ENCODE results near the gene TARDBP.
"Not testable (repeated sequence)": the region's sequence is repeated elsewhere in the genome, so short reads cannot be mapped to it uniquely, and the experiment has no call there.

Gene TARDBP

GRCh38 chr1:11071463-11072215 lies 59.2 kb downstream of the TARDBP start:
- Histone ChIP-seq H3K9ac (ENCODE audit: low read length) (no peak overlapping the region; the same call in 1 of the 2 replicates), H3K27ac (ENCODE audit: low read depth, low read length, poor library complexity, severe bottlenecking) (peak overlapping the region; percentile 60), H3K9me2 (ENCODE audit: low read depth, low read length) (no peaks in the 10 kb centered on the region), H3K36me3 (ENCODE audit: insufficient read depth, low read length) (peaks cover 91% of the 10 kb centered on the region), H3K27me3 (ENCODE audit: insufficient read depth, low read length) (no peaks in the 10 kb centered on the region), H3K4me2 (ENCODE audit: low read length) (no peak overlapping the region), H3K4me1 (ENCODE audit: insufficient read depth, low read length, severe bottlenecking) (peaks cover 16% of the 10 kb centered on the region), H3K79me2 (ENCODE audit: insufficient read depth, low read length) (no peaks in the 10 kb centered on the region), H3F3A (ENCODE audit: insufficient read depth, low read length) (no peaks in the 10 kb centered on the region), H2AFZ (ENCODE audit: low read length) (no peak overlapping the region), H3K4me3 (ENCODE audit: low read depth, low read length, poor library complexity, severe bottlenecking) (no peak overlapping the region), H4K20me1 (ENCODE audit: insufficient read depth, low read length) (no peaks in the 10 kb centered on the region), H3K9me3 (ENCODE audit: low read length) (no peaks in the 10 kb centered on the region)
- TF ChIP-seq, protein P1, sequence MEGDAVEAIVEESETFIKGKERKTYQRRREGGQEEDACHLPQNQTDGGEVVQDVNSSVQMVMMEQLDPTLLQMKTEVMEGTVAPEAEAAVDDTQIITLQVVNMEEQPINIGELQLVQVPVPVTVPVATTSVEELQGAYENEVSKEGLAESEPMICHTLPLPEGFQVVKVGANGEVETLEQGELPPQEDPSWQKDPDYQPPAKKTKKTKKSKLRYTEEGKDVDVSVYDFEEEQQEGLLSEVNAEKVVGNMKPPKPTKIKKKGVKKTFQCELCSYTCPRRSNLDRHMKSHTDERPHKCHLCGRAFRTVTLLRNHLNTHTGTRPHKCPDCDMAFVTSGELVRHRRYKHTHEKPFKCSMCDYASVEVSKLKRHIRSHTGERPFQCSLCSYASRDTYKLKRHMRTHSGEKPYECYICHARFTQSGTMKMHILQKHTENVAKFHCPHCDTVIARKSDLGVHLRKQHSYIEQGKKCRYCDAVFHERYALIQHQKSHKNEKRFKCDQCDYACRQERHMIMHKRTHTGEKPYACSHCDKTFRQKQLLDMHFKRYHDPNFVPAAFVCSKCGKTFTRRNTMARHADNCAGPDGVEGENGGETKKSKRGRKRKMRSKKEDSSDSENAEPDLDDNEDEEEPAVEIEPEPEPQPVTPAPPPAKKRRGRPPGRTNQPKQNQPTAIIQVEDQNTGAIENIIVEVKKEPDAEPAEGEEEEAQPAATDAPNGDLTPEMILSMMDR (IDR thresholded peaks at IDR 0.05; ENCODE audit: low read length), result no peak
- no peak for TF ChIP-seq EZH2 (IDR thresholded peaks at IDR 0.05; ENCODE audit: borderline replicate concordance, low read length)

- no peaks in the 10 kb centered on the region for H3K79me2 ChIP-seq (ENCODE audit: insufficient read depth, low read length)
Measured at GRCh38 chr1:11072216-11072917, 59.9 kb downstream of the TARDBP start.

GRCh38 chr1:11073398-11073797 lies 60.9 kb downstream of the TARDBP start:
- H3K36me3 ChIP-seq (ENCODE audit: insufficient read depth, low read length), result peaks cover 91% of the 10 kb centered on the region
- H3F3A ChIP-seq (ENCODE audit: insufficient read depth, low read length); H3K27me3 ChIP-seq (ENCODE audit: insufficient read depth, low read length); H3K27ac ChIP-seq (ENCODE audit: low read depth, low read length, poor library complexity, severe bottlenecking); H3K4me3 ChIP-seq (ENCODE audit: low read depth, low read length, poor library complexity, severe bottlenecking); H3K9ac ChIP-seq (ENCODE audit: low read length); H3K4me2 ChIP-seq (ENCODE audit: low read length); H3K79me2 ChIP-seq (ENCODE audit: insufficient read depth, low read length); H4K20me1 ChIP-seq (ENCODE audit: insufficient read depth, low read length); H2AFZ ChIP-seq (ENCODE audit: low read length); H3K9me3 ChIP-seq (ENCODE audit: low read length); H3K9me2 ChIP-seq (ENCODE audit: low read depth, low read length): not testable (repeated sequence)
- peaks cover 16% of the 10 kb centered on the region for H3K4me1 ChIP-seq (ENCODE audit: insufficient read depth, low read length, severe bottlenecking)

More at GRCh38 chr1:11072216-11072917, 59.9 kb downstream of the TARDBP start:
- peaks cover 94% of the 10 kb centered on the region for H3K36me3 ChIP-seq (ENCODE audit: insufficient read depth, low read length)
- H3K9me2 ChIP-seq (ENCODE audit: low read depth, low read length), result no peaks in the 10 kb centered on the region
- H3K4me1 ChIP-seq (ENCODE audit: insufficient read depth, low read length, severe bottlenecking), result peaks cover 16% of the 10 kb centered on the region
- H3K9ac ChIP-seq (ENCODE audit: low read length), result no peak overlapping the region; the same call in 1 of the 2 replicates
- H3K4me3 ChIP-seq (ENCODE audit: low read depth, low read length, poor library complexity, severe bottlenecking), result no peak overlapping the region
- TF ChIP-seq, protein P1 (IDR thresholded peaks at IDR 0.05; ENCODE audit: low read length), result peak; percentile 41; the same call in 1 of the 2 replicates
- no peak for TF ChIP-seq EZH2 (IDR thresholded peaks at IDR 0.05; ENCODE audit: borderline replicate concordance, low read length)
- H2AFZ ChIP-seq (ENCODE audit: low read length), result no peak overlapping the region
- H3K4me2 ChIP-seq (ENCODE audit: low read length), result peak overlapping the region; percentile 17; the same call in 1 of the 2 replicates
- peak overlapping the region; percentile 60 for H3K27ac ChIP-seq (ENCODE audit: low read depth, low read length, poor library complexity, severe bottlenecking)
- H3K27me3 ChIP-seq (ENCODE audit: insufficient read depth, low read length), result no peaks in the 10 kb centered on the region
- no peaks in the 10 kb centered on the region for H4K20me1 ChIP-seq (ENCODE audit: insufficient read depth, low read length)
- H3K9me3 ChIP-seq (ENCODE audit: low read length), result no peaks in the 10 kb centered on the region
- no peaks in the 10 kb centered on the region for H3F3A ChIP-seq (ENCODE audit: insufficient read depth, low read length)

All from OCI-LY1 (cell line).